ENCODE results near the gene NOL9. TPM values are rescaled to one million over a fixed set of nuclear protein-coding genes. Genes with fewer than 3 reads are reported as not detected.

NOL9 gene
- total and polyA plus RNA-seq, 2 of the 13 experiments (the other 11 are each of a cell fraction or from before 2014, with no cell fraction given), result 18.0 to 24.7 TPM

DNA sequence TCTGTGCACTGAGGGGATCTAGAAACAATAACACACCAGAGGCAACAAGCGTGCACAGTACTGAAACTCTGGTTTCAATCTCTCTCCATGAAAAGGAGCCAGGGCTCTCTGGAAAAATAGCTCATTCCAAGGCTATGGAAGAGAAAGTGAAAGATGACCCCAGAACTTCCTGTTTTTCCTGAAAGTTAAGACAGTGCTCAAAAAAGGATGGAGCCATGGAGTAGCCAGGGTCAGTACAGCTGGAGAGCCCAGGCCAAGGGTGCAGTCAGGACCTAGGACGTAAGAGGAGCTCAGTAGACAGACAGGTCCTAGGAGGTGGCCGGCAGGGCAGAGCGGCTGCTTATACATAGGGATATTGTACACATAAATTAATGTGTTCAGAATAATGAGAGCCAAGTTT is 19.1 kb downstream of the NOL9 start:
- Histone ChIP-seq H3K27me3 (ENCODE audit: control insufficient read depth in 1 of 2, insufficient read depth in 2 of 2, low read length in 2 of 2) (no peaks in the 10 kb centered on the region), H4K20me1 (ENCODE audit: insufficient read depth, low read length) (no peaks in the 10 kb centered on the region), H3K9me3 (ENCODE audit: low read length) (no peaks in the 10 kb centered on the region), H3K36me3 (replicated peaks in 1 of 2; ENCODE audit: control insufficient read depth in 1 of 2, insufficient read depth in 2 of 2, low read length in 2 of 2) (peaks cover 18 to 64% of the 10 kb centered on the region in 2 experiments), H3K4me1 (ENCODE audit: insufficient read depth, low read length) (no peaks in the 10 kb centered on the region), H3K9ac (ENCODE audit: insufficient read depth, low read depth, low read length) (no peak overlapping the region), H3K79me2 (ENCODE audit: insufficient read depth, low read length) (no peaks in the 10 kb centered on the region), H3K4me2 (ENCODE audit: low read depth, low read length) (no peak overlapping the region), H2AFZ (ENCODE audit: low read length) (no peak overlapping the region), H3K27ac (ENCODE audit: extremely low read length, insufficient read depth, low read length) (no peak overlapping the region), H3K4me3 (replicated peaks in 1 of 3; ENCODE audit: insufficient read depth in 1 of 3, low read depth in 2 of 3, low read length in 3 of 3) (no peak overlapping the region)
- DNase-seq (ENCODE audit: low spot score) (no peak), ATAC-seq (no peak), FAIRE-seq (no peak)
- in situ Hi-C loops (cut with HindIII; ENCODE audit: extremely low pct_ligation_motif_present, low pct_unique_long_range_greater_than_20kb) (no loop called here), intact Hi-C loops (cut with micrococcal nuclease; ENCODE audit: unreplicated experiment) (no loop called here)
- WGBS (ENCODE audit: low lambda C conversion rate), result 95% methylated on average over 4 of the region's 4 CpGs
- ChIA-PET CTCF (ENCODE audit: low intra/inter-chr PET ratio, low total read pairs) (no interaction called here), POLR2A (no interaction called here)
- TF ChIP-seq ZNF83 (CRISPR knock-in tag; IDR thresholded peaks at IDR 0.05; ENCODE audit: borderline replicate concordance) (no peak), NR2F1 (CRISPR knock-in tag; IDR thresholded peaks at IDR 0.05) (no peak), CBX5 (CRISPR knock-in tag; IDR thresholded peaks at IDR 0.05; ENCODE audit: borderline replicate concordance) (no peak), HHEX (CRISPR knock-in tag; IDR thresholded peaks at IDR 0.05) (no peak), KDM4B (CRISPR knock-in tag; IDR thresholded peaks at IDR 0.05) (no peak), ZNF446 (CRISPR knock-in tag; IDR thresholded peaks at IDR 0.05) (no peak), SALL1 (CRISPR knock-in tag; IDR thresholded peaks at IDR 0.05) (no peak), RFXAP (CRISPR knock-in tag; IDR thresholded peaks at IDR 0.05; ENCODE audit: borderline replicate concordance) (no peak), CENPX (CRISPR knock-in tag; IDR thresholded peaks at IDR 0.05) (no peak), KAT8 (CRISPR knock-in tag; IDR thresholded peaks at IDR 0.05) (no peak), ZNF207 (IDR thresholded peaks at IDR 0.05; ENCODE audit: borderline replicate concordance) (no peak), HNRNPUL1 (IDR thresholded peaks at IDR 0.05; ENCODE audit: low read depth, low read length) (no peak), MIER3 (CRISPR knock-in tag; IDR thresholded peaks at IDR 0.05; ENCODE audit: borderline replicate concordance) (no peak), ZNF138 (CRISPR knock-in tag; IDR thresholded peaks at IDR 0.05; ENCODE audit: low read depth) (no peak), RCOR2 (CRISPR knock-in tag; IDR thresholded peaks at IDR 0.05) (no peak)
- TF ChIP-seq, protein P1, sequence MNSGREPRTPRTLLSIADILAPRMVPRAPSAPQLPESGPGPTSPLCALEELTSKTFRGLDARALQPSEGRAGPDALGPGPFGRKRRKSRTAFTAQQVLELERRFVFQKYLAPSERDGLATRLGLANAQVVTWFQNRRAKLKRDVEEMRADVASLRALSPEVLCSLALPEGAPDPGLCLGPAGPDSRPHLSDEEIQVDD (CRISPR knock-in tag; IDR thresholded peaks at IDR 0.05; ENCODE audit: borderline replicate concordance), result no peak
- TF ChIP-seq, protein P2, sequence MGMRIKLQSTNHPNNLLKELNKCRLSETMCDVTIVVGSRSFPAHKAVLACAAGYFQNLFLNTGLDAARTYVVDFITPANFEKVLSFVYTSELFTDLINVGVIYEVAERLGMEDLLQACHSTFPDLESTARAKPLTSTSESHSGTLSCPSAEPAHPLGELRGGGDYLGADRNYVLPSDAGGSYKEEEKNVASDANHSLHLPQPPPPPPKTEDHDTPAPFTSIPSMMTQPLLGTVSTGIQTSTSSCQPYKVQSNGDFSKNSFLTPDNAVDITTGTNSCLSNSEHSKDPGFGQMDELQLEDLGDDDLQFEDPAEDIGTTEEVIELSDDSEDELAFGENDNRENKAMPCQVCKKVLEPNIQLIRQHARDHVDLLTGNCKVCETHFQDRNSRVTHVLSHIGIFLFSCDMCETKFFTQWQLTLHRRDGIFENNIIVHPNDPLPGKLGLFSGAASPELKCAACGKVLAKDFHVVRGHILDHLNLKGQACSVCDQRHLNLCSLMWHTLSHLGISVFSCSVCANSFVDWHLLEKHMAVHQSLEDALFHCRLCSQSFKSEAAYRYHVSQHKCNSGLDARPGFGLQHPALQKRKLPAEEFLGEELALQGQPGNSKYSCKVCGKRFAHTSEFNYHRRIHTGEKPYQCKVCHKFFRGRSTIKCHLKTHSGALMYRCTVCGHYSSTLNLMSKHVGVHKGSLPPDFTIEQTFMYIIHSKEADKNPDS (CRISPR knock-in tag; IDR thresholded peaks at IDR 0.05), result no peak
- TF ChIP-seq, protein P3, sequence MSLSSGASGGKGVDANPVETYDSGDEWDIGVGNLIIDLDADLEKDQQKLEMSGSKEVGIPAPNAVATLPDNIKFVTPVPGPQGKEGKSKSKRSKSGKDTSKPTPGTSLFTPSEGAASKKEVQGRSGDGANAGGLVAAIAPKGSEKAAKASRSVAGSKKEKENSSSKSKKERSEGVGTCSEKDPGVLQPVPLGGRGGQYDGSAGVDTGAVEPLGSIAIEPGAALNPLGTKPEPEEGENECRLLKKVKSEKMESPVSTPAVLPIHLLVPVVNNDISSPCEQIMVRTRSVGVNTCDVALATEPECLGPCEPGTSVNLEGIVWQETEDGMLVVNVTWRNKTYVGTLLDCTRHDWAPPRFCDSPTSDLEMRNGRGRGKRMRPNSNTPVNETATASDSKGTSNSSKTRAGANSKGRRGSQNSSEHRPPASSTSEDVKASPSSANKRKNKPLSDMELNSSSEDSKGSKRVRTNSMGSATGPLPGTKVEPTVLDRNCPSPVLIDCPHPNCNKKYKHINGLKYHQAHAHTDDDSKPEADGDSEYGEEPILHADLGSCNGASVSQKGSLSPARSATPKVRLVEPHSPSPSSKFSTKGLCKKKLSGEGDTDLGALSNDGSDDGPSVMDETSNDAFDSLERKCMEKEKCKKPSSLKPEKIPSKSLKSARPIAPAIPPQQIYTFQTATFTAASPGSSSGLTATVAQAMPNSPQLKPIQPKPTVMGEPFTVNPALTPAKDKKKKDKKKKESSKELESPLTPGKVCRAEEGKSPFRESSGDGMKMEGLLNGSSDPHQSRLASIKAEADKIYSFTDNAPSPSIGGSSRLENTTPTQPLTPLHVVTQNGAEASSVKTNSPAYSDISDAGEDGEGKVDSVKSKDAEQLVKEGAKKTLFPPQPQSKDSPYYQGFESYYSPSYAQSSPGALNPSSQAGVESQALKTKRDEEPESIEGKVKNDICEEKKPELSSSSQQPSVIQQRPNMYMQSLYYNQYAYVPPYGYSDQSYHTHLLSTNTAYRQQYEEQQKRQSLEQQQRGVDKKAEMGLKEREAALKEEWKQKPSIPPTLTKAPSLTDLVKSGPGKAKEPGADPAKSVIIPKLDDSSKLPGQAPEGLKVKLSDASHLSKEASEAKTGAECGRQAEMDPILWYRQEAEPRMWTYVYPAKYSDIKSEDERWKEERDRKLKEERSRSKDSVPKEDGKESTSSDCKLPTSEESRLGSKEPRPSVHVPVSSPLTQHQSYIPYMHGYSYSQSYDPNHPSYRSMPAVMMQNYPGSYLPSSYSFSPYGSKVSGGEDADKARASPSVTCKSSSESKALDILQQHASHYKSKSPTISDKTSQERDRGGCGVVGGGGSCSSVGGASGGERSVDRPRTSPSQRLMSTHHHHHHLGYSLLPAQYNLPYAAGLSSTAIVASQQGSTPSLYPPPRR (CRISPR knock-in tag; IDR thresholded peaks at IDR 0.05; ENCODE audit: borderline replicate concordance), result no peak
- BruUV-seq (replicated peaks), result no TSS peak
